Caco-2 (cell line): ENCODE measurements around the gene HOMER2. TPM values are rescaled to one million over a fixed set of nuclear protein-coding genes. Genes with fewer than 3 reads are reported as not detected.

Source experiments
- BruUV-seq: library from RNA; stranded (reverse); fragments of 400-500 nt; replicated peaks from 2 replicates; lab custom pipeline; 2021; lab: Mats Ljungman, UMichigan
- CTCF ChIA-PET: fragments of 300-600 bp; sonication (Branson Sonifier 250); formaldehyde crosslinking; loops from one replicate; lab custom pipeline; 2022; ENCODE audit warnings: antibody characterized with exemption; lab: Charles Lee
- POLR2A ChIA-PET: fragments of 300-600 bp; sonication (Branson Sonifier 250); formaldehyde crosslinking; loops from one replicate; lab custom pipeline; 2022; ENCODE audit warnings: antibody characterized with exemption; lab: Charles Lee
- DNase-seq, 2 experiments: peaks; one replicate each; pipeline versions ENCODE4 v3.0.0 to v3.0.0-alpha.2; 2020 to 2022
- H3K27me3 ChIP-seq: replicated peaks from 2 replicates; pipeline ENCODE4 v1.6.0; 2011; ENCODE audit warnings: low read length; ENCODE audit not compliant: control insufficient read depth, insufficient read depth
- H3K36me3 ChIP-seq: 2 replicates; pipeline ENCODE4 v1.5.1; 2011; ENCODE audit warnings: low read length; ENCODE audit not compliant: control insufficient read depth, insufficient read depth
- H3K4me1 ChIP-seq: fragments of 250-450 bp; sonication (Bioruptor Pico); 2 replicates; pipeline ENCODE4 v1.5.1; 2020; ENCODE audit warnings: mild to moderate bottlenecking
- H3K4me3 ChIP-seq: 2 replicates; pipeline ENCODE4 v1.5.1; 2011; ENCODE audit warnings: low read depth, mild to moderate bottlenecking, control low read depth, low read length
- H3K9me3 ChIP-seq: fragments of 250-450 bp; sonication (Bioruptor Pico); 2 replicates; pipeline ENCODE4 v1.5.1; 2020; ENCODE audit warnings: mild to moderate bottlenecking, moderate library complexity
- H3K27ac Mint-ChIP-seq: one replicate; pipeline ENCODE4 v1.8.0; 2022; ENCODE audit warnings: mixed read lengths; ENCODE audit not compliant: unreplicated experiment
- H3K27me3 Mint-ChIP-seq: one replicate; pipeline ENCODE4 v1.8.0; 2022; ENCODE audit warnings: mixed read lengths; ENCODE audit not compliant: insufficient read depth, unreplicated experiment
- H3K36me3 Mint-ChIP-seq: one replicate; pipeline ENCODE4 v1.8.0; 2022; ENCODE audit warnings: mild to moderate bottlenecking, mixed read lengths; ENCODE audit not compliant: insufficient read depth, unreplicated experiment
- H3K4me1 Mint-ChIP-seq: one replicate; pipeline ENCODE4 v1.8.0; 2022; ENCODE audit warnings: low read depth, mixed read lengths; ENCODE audit not compliant: unreplicated experiment
- H3K4me3 Mint-ChIP-seq: one replicate; pipeline ENCODE4 v1.8.0; 2022; ENCODE audit warnings: mild to moderate bottlenecking, moderate library complexity, mixed read lengths; ENCODE audit not compliant: unreplicated experiment
- H3K9me3 Mint-ChIP-seq: one replicate; pipeline ENCODE4 v1.8.0; 2022; ENCODE audit warnings: mixed read lengths; ENCODE audit not compliant: unreplicated experiment
- intact Hi-C: fragments of 100-400 bp; cut with micrococcal nuclease; formaldehyde crosslinking; loops from one replicate; pipeline ENCODE4 v1.10.0; 2022; ENCODE audit not compliant: unreplicated experiment
- total RNA-seq: library from RNA; stranded (reverse); gene quantifications from 2 replicates; pipeline ENCODE4 v1.2.3, GENCODE V29; 2022
- TF ChIP-seq, protein P1 (sequence below), 2 experiments: fragments of 200-600 bp in 1 of 2; IDR thresholded peaks; 1 replicate in 1 of 2; 2 replicates in 1 of 2; pipeline versions ENCODE4 v1.5.1 to v1.8.0; 2011 to 2022; ENCODE audit warnings: antibody characterized with exemption in 1 of 2, control low read depth in 1 of 2, inconsistent platforms in 1 of 2, low read depth in 1 of 2, low read length in 1 of 2, mild to moderate bottlenecking in 1 of 2, moderate library complexity in 1 of 2; ENCODE audit not compliant: insufficient read depth in 1 of 2, severe bottlenecking in 1 of 2, unreplicated experiment in 1 of 2

HOMER2 gene
- total RNA-seq, 1 experiment from 2014 or later = 5.5 TPM

DNA sequence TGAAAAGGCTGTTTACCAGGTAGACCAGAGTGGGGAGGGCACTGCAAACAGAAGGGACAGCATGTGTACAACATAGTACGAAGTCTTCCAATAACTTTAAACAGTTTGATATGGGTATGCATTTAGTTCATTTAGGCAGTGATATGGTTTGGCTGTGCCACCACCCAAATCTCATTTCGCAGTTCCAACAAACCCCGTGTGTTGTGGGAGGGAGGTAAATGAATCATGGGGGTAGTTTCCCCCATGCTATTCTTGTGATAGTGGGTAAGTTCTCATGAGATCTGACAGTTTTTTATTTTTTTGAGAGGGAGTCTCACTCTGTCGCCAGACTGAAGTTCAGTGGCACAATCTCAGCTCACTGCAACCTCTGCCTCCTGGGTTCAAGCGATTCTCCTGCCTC, 25.9 kb upstream of the HOMER2 start:
- BruUV-seq = no TSS peak
- H3K4me3 ChIP-seq = no peak overlapping the region
- Mint-ChIP-seq H3K4me1 (no peaks in the 10 kb centered on the region), H3K36me3 (no peaks in the 10 kb centered on the region), H3K4me3 (no peak overlapping the region), H3K27me3 (no peaks in the 10 kb centered on the region), H3K9me3 (no peaks in the 10 kb centered on the region), H3K27ac (no peak overlapping the region)
- intact Hi-C loops = no loop called here
- no peaks in the 10 kb centered on the region for H3K36me3 ChIP-seq
- no peak for DNase-seq
- ChIA-PET CTCF (no interaction called here), POLR2A (no interaction called here)
- no peaks in the 10 kb centered on the region for H3K9me3 ChIP-seq
- TF ChIP-seq, protein P1, sequence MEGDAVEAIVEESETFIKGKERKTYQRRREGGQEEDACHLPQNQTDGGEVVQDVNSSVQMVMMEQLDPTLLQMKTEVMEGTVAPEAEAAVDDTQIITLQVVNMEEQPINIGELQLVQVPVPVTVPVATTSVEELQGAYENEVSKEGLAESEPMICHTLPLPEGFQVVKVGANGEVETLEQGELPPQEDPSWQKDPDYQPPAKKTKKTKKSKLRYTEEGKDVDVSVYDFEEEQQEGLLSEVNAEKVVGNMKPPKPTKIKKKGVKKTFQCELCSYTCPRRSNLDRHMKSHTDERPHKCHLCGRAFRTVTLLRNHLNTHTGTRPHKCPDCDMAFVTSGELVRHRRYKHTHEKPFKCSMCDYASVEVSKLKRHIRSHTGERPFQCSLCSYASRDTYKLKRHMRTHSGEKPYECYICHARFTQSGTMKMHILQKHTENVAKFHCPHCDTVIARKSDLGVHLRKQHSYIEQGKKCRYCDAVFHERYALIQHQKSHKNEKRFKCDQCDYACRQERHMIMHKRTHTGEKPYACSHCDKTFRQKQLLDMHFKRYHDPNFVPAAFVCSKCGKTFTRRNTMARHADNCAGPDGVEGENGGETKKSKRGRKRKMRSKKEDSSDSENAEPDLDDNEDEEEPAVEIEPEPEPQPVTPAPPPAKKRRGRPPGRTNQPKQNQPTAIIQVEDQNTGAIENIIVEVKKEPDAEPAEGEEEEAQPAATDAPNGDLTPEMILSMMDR (IDR thresholded peaks at IDR 0.05; ENCODE audit: insufficient read depth in 1 of 2, low read depth in 1 of 2, low read length in 1 of 2, severe bottlenecking in 1 of 2, unreplicated experiment in 1 of 2) = no peak
- H3K27me3 ChIP-seq = no peaks in the 10 kb centered on the region
- no peaks in the 10 kb centered on the region for H3K4me1 ChIP-seq

DNA sequence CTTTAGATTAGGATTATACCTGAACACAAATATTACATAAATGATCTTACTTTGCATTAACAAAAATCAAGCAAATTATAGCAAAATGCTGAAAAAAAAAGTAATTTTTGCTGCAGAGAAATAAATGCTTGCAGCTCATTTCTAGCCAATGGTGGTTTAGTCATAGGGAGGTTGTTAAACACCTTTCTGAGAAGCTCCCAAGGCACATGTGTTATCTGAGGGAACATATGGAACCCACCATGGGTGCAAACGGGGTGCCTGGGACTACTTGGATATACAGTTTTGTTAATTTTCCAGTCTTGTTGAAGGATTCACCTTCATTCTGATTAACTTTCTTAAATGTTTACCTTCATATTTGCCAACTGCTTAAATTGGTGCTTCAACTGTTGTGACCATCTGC, 24.6 kb upstream of the HOMER2 start:
- H3K4me3 ChIP-seq = no peak overlapping the region
- Mint-ChIP-seq H3K27ac (no peak overlapping the region), H3K4me3 (no peak overlapping the region), H3K4me1 (no peaks in the 10 kb centered on the region), H3K9me3 (no peaks in the 10 kb centered on the region), H3K36me3 (no peaks in the 10 kb centered on the region), H3K27me3 (no peaks in the 10 kb centered on the region)
- H3K9me3 ChIP-seq = no peaks in the 10 kb centered on the region
- no peaks in the 10 kb centered on the region for H3K27me3 ChIP-seq
- BruUV-seq = no TSS peak
- intact Hi-C loops = no loop called here
- H3K36me3 ChIP-seq = no peaks in the 10 kb centered on the region
- ChIA-PET POLR2A (no interaction called here), CTCF (no interaction called here)
- no peaks in the 10 kb centered on the region for H3K4me1 ChIP-seq
- TF ChIP-seq, protein P1 (IDR thresholded peaks at IDR 0.05; ENCODE audit: insufficient read depth in 1 of 2, low read depth in 1 of 2, low read length in 1 of 2, severe bottlenecking in 1 of 2, unreplicated experiment in 1 of 2) = no peak
- DNase-seq = no peak

DNA sequence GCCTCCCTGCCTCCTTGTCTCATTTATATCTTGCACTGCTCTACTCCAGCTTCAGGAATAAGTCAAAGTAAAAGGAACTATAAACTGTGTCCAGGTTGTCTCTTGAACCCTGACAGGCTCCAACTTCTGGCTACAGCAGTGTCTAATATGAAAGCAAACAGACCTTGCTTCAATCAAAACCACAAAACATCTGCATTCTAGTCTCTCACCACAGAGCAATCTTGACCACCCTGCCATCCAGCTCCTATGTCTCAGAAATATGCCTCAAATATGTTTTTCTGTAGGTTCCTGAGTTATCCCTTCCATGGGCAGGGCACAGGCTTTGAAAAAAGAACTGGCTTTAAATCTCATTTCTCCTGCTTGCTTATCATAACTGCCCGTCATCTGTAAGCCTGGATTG, 20.5 kb upstream of the HOMER2 start:
- Mint-ChIP-seq H3K4me3 (no peak overlapping the region), H3K9me3 (no peaks in the 10 kb centered on the region), H3K36me3 (no peaks in the 10 kb centered on the region), H3K4me1 (peaks cover 12% of the 10 kb centered on the region), H3K27me3 (no peaks in the 10 kb centered on the region), H3K27ac (no peak overlapping the region)
- BruUV-seq = no TSS peak
- Histone ChIP-seq H3K27me3 (no peaks in the 10 kb centered on the region), H3K4me3 (no peak overlapping the region), H3K9me3 (no peaks in the 10 kb centered on the region), H3K36me3 (no peaks in the 10 kb centered on the region), H3K4me1 (no peaks in the 10 kb centered on the region)
- no peak for DNase-seq
- ChIA-PET POLR2A (no interaction called here), CTCF (no interaction called here)
- TF ChIP-seq, protein P1 (IDR thresholded peaks at IDR 0.05; ENCODE audit: insufficient read depth in 1 of 2, low read depth in 1 of 2, low read length in 1 of 2, severe bottlenecking in 1 of 2, unreplicated experiment in 1 of 2) = no peak
- intact Hi-C loops = no loop called here
